Measurements from ENCODE around the gene LENG9.

DNA sequence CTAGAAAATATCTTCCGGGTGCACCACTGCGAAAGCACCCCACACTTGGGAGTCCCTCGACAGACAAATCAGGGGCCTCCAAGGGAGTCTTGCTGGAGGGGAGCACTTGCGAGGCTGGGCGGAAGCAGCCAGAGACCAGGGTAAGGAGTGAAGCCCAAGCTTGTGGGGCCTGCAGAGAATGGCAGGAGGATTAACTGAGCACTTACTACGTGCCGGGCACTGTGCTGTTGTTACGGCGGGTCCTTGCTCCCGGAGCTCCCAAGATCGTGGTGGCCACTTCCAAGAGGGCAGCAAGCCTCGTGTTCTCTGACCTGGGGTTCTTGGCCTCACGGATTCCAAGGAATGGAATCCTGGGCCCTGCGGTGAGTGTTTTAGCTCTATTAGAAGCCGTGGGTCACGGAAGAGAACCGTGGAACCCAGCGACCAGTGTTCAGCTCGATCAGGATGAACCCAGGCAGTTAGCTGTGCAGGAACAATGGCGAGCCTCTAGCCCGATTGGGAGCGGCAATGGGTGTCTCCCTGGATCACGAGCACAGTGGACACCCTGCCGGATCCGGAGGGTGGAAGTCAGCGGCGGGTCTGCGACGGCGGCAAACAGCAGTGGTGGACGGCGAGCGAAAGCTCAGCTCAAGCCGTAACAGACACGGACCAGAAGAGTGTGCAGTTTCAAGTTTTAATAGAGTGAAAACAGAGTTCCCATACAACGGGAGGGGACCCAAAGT, 38.8 kb downstream of the LENG9 start:
- TF ChIP-seq, protein P1, sequence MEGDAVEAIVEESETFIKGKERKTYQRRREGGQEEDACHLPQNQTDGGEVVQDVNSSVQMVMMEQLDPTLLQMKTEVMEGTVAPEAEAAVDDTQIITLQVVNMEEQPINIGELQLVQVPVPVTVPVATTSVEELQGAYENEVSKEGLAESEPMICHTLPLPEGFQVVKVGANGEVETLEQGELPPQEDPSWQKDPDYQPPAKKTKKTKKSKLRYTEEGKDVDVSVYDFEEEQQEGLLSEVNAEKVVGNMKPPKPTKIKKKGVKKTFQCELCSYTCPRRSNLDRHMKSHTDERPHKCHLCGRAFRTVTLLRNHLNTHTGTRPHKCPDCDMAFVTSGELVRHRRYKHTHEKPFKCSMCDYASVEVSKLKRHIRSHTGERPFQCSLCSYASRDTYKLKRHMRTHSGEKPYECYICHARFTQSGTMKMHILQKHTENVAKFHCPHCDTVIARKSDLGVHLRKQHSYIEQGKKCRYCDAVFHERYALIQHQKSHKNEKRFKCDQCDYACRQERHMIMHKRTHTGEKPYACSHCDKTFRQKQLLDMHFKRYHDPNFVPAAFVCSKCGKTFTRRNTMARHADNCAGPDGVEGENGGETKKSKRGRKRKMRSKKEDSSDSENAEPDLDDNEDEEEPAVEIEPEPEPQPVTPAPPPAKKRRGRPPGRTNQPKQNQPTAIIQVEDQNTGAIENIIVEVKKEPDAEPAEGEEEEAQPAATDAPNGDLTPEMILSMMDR (conservative IDR thresholded peaks at IDR 0.05; ENCODE audit: low read length) = no peak
- no peak for TF ChIP-seq EZH2phosphoT487 (IDR thresholded peaks at IDR 0.05; ENCODE audit: borderline replicate concordance, low read depth, low read length)
